22Rv1 (cell line): Measurements from ENCODE around the gene MAN1A1.

ENCODE experiments used
- H3K27ac ChIP-seq: fragments of 450-650 bp; 2 replicates; pipeline ENCODE4 v1.5.1; 2017
- CTCF ChIP-seq: fragments of 450-650 bp; IDR thresholded peaks from 2 replicates; pipeline ENCODE4 v1.5.1; 2017; ENCODE audit warnings: mild to moderate bottlenecking
- ZFX ChIP-seq: fragments of 450-650 bp; IDR thresholded peaks from 2 replicates; pipeline ENCODE4 v1.6.1; 2017; ENCODE audit warnings: antibody characterized with exemption, borderline replicate concordance

Gene MAN1A1

GRCh38 chr6:119290306-119290705 is 59.3 kb downstream of the MAN1A1 start:
- no peak overlapping the region for H3K27ac ChIP-seq
- TF ChIP-seq CTCF (no peak), ZFX (no peak)

GRCh38 chr6:119289651-119290050 is 59.9 kb downstream of the MAN1A1 start:
- H3K27ac ChIP-seq = no peak overlapping the region
- TF ChIP-seq ZFX (no peak), CTCF (no peak)

- no peak for TF ChIP-seq CTCF
- no peak for TF ChIP-seq ZFX
- no peak overlapping the region for H3K27ac ChIP-seq
Observed at GRCh38 chr6:119285908-119286625, 63.5 kb downstream of the MAN1A1 start.

- TF ChIP-seq CTCF = peak; percentile 34
- TF ChIP-seq ZFX = no peak
- no peak overlapping the region for H3K27ac ChIP-seq
Observed at GRCh38 chr6:119284861-119285521, 64.6 kb downstream of the MAN1A1 start.

- TF ChIP-seq ZFX (no peak), CTCF (no peak)
Observed at GRCh38 chr6:119283979-119284545, 65.5 kb downstream of the MAN1A1 start.

GRCh38 chr6:119283214-119283613 is 66.3 kb downstream of the MAN1A1 start:
- H3K27ac ChIP-seq = no peak overlapping the region
- TF ChIP-seq ZFX (no peak), CTCF (no peak)

More at GRCh38 chr6:119283979-119284545, 65.5 kb downstream of the MAN1A1 start:
- no peak overlapping the region for H3K27ac ChIP-seq

GRCh38 chr6:119280668-119281067 is 68.9 kb downstream of the MAN1A1 start:
- TF ChIP-seq ZFX (no peak), CTCF (no peak)
- H3K27ac ChIP-seq = no peak overlapping the region
